ENCODE results near the gene ETF1.

ETF1 gene

GRCh38 chr5:138563340-138564118 is 20.5 kb upstream of the ETF1 start:
- no peak for DNase-seq (ENCODE audit: low spot score)

GRCh38 chr5:138560971-138561370 is 17.9 kb upstream of the ETF1 start:
- no peak for DNase-seq (ENCODE audit: low spot score)

DNA sequence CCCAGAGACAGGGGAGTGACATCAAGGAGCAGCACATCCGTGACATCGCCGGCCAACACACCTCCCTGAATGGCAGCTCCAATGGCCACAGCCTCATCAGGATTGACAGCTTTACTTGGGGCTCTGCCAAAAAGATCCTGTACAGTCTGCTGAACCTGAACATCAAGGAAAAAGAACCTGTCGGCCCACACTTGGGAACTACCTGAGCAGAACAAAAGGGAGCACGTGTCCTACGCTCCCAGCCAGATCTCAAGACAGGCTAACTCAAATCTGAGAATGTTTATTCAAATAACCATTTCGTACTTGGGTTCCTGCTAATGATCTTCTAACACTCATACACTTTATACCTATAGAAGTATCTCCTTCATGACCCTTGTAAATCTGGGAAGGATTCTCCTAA is 16.9 kb upstream of the ETF1 start:
- no peak for DNase-seq (ENCODE audit: low spot score)

GRCh38 chr5:138557677-138558076 is 14.6 kb upstream of the ETF1 start:
- no peak for DNase-seq (ENCODE audit: low spot score)

DNA sequence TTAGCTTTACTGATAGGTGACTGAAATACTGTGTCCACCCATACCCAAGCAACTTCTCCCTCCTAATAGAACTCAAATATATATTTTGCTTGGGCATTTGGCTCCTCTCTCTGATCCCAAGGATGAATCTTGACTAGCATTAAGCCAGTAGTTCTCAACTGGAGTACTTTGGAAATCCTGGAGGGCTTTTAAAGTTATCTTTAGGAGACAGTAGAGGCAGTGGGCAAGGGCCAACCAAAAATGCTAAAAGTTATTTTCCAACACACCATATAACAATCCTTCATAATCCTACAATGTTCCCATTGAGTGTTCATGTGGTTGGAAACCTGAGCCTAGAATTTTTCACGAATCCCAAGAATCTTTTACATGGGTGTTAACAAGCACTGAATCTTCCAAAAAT is 11.1 kb upstream of the ETF1 start:
- DNase-seq (ENCODE audit: low spot score) = no peak

DNA sequence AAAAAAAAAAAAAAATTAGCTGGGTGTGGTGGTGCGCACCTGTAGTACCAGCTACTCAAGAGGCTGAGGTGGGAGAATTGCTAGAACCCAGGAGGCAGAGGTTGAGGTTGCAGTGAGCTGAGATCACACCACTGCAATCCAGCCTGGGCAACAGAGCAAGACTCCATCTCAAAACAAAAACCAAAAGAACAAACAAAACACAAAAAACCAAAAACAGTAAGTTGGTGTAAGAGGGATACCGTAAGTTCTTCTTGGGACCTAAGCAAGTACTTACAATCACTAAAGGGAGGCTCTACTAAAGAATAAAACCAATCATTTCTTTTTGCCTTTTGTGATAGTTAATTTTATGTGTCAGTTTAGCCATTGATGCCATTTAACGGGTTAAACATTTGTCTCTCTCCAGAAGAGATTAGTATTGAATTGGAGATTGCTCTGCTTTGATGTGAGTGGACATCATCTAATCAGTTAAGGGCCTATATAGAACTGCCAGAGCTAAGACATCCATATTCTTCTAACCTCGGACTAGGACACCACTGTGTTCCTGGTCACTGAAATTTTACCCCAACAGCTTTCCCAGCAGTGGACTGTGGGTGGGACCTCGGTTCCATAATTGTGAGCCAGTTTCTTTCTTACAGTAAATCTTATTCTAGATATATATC is 10.5 kb upstream of the ETF1 start:
- DNase-seq (ENCODE audit: low spot score) = no peak

- DNase-seq (ENCODE audit: low spot score) = no peak
These were observed 9.6 kb upstream of the ETF1 start for GRCh38 chr5:138552657-138553056.

DNA sequence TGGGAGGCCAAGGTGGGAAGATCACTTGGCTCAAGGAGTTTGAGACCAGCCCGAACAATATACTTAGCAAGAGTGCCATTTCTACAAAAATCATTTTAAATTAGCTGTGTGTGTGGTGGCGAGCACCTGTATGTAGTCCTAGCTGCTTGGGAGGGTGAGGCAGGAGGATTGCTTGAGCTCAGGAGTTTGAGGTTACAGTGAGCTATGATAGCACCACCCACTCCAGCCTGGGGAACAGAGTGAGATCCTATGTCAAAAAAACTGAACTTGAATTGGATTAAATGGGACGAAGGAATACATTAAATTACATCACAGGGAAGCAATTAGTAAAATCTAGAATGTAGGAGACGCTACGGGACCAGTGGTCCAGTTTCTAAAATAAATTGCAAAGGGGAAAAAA is 6.4 kb upstream of the ETF1 start:
- no peak for DNase-seq (ENCODE audit: low spot score)

DNA sequence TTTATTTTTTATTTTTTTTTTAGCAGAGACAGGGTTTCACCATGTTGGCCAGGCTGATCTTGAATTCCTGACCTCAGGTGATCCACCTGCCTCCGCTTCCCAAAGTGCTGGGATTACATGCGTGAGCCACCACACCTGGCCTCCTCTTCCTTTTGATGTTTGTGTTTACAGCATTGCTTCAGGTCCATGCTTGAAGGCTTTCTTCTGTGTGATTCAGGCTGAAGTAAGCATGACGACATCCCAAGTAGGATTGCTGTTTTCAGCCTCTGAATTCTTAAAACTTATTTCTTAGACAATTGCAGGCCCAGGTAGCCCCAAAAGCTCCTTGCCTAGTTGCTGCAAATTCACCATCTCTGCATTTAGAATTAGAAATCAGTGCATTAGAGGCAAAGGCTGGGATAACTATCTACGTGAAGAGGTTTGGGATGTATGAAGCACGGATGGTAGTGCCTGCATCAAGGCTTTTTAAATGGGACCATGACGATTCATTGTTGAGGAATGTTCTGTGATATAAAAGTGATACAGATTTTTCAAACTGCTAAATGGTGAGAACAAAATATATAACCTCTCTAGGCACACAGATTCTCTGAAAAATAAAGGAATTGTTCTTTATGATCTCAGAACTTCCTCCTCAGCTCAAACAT is 3.0 kb upstream of the ETF1 start:
- no peak for DNase-seq (ENCODE audit: low spot score)

DNA sequence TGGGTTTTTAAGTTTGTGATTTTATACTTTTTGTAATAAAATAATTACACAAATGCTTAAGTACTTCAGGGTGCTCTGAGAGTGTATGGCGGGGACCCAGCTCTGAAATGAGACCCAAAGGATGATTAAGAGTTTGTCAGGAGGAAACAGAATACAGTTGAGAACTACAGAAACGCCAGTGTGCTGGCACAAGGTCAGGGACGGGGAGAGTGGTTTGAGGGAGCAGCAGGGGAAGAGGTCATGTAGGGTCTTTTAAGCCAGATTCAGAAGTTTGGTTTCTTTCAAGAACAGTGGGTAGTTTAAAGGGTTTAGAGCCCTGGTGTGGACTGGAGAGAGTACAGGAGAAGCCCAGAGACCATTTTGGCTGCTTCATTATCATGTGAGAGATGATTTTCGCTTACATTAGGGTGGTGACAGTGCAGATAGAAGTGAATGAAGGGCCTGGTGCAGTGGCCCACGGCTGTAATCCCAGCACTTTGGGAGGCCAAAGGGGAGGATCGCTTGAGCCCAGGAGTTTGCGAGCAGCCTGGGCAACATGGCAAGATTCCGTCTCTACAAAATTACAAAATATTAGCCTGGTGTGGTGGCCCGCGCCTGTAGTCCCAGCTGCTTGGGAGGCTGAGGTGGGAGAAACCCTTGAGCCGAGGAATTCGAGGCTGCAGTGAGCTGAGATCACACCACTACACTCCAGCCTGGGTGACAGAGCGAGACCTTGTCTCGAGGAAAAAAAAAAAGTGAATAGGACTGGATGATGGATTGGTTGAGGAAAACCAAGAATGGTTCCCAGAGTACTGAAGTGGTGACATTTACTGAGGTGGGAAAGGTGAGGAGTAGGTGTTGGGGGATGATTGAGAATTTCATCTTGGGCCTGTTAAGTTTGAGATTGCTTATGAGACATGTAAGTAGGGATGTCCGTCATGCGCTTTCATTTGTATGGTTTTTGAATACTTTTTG is 1.4 kb upstream of the ETF1 start:
- DNase-seq (ENCODE audit: low spot score) = no peak

- no peak for DNase-seq (ENCODE audit: low spot score)
These were observed 681 bp upstream of the ETF1 start for GRCh38 chr5:138543730-138544104.

DNA sequence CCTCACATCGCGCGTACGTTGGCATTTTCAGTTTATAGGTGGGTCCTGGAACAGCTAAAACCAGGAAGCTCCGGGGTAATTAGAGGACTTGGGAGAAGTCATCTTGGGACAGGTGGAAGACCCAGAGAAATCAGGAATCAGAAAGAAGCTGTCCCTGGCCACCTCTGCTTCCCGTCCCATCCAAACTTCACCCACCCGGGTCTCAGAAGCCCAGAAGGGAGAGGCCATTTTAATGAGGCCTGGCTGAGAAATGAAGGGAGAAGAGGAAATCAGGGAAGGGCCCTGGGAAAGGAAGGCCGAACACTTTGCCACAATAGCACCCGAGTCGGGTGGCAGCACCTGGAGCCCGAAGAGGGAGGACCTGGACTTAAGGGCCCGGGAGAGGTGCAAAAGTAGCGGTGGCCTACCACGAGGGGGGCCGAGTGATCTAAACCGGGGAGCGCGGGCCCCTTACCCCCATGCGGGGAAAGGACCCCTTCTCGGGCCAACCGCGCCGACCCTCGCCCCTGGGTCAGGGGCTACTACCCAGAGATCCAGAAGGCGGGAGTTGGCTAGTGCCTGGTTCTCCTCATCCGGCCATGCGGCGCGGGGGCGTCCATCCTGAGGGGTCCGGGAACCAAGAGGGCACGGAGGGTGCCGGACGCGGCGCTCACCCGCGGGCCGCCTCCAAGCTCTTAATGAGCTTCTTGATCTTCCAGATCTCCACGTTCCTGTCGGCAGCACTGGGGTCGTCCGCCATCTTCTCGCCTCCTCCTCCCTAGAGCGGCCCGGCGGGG is 668 bp downstream of the ETF1 start:
- DNase-seq (ENCODE audit: low spot score) = no peak

- DNase-seq (ENCODE audit: low spot score) = no peak
These were observed 1.4 kb downstream of the ETF1 start for GRCh38 chr5:138541511-138542179.

GRCh38 chr5:138539791-138540190 is 3.2 kb downstream of the ETF1 start:
- DNase-seq (ENCODE audit: low spot score) = no peak

- no peak for DNase-seq (ENCODE audit: low spot score)
These were observed 4.0 kb downstream of the ETF1 start for GRCh38 chr5:138538943-138539627.

DNA sequence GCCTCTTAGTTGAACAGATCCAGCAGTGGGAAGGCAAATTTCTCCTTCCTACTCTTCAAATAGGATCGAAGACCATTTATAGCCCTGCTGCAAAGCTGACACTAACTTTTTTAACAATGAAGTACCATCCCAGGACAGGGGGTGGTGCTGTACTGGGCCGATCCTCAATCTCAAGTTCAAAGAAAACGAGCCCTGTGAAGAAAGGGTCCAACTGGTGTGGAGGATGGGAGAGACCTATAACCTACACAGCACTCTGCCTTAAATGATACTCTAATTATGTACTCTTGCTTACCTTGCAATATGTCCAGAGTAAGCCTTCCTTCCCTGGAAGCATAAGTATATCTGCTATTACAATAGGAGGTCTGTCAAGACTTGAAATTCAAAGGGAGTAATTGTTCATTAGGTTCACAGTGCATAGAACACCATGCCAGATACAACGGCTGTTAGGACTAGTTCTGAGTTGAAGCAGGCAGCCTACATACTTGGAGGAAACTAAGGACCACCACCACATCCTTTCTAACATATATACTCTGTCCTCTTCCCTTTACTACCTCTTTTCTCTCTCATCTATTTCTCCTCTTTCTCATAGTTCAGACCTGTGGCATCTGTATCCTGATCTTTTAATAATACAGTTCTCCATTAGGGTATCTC is 6.2 kb downstream of the ETF1 start:
- peak; percentile 39 for DNase-seq (ENCODE audit: low spot score)

GRCh38 chr5:138536215-138536614 is 6.8 kb downstream of the ETF1 start:
- no peak for DNase-seq (ENCODE audit: low spot score)

DNA sequence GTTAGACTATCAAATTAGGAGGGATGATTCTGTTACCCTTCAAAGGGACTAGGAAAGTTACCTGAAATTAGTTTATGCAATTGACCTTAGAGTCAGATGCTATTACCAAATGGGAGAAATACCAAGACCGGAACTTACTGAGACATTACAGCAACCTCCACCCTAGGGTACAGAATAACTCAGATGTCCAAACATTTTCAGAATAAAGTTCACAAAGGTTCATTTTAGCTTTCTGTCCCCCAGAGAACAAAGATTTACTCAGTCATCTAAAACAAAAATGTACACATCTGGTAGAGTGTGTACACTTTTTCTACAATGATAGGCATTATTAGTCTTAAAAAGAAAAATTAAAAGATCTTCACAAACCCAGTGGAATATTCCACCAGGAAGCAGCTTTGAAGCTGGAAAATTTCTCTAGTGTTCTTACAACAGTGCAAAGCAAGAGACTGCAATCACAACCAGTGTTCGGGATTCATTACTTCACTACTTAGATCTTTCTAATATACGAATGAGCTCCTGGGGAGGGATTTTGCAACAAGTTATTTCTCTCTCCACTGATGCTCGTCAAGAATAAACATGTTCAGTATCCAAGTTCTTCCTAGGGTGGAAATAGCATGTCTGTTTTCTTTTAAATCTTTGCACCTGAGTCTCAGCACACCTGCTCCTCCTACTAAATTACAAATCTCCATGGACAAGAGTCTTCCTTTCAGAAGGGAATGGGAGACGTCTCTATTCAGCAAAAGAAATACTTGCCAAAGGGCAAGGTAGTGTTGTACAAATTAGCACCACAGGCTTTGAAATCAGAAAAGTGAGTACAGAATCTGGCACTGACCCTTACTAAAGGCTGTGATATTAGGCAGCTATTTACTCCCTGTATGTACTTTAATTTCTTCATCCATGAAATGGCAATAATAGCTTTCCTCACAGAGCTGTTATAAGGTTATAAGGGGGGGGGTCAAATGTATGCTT is 8.8 kb downstream of the ETF1 start:
- no peak for DNase-seq (ENCODE audit: low spot score)

DNA sequence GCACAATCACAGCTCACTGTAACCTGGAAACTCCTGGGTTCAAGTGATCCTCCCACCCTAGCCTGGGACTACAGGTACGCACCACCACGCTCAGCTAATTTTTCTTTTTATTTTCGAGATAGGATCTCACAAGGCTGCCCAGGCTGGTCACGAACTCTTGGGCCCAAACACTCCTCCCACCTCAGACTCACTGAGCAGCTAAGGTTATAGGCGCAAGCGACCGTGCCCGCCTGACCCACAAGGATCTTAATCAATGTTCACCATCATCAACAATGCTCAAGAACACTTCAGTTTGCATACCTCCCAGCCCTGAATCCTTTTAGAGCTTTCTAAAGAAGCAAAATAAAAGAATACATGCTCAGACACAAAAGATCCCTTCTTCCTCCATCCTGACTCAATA is 13.2 kb downstream of the ETF1 start:
- no peak for DNase-seq (ENCODE audit: low spot score)
